GM21423 (cell line): ENCODE measurements around the gene ASIC2.

Experiments used
- ATAC-seq: cut with Tn5 transposase; IDR thresholded peaks from one replicate; pipeline ENCODE4 v1.9.1; 2021; ENCODE audit warnings: mild to moderate bottlenecking, moderate library complexity; ENCODE audit not compliant: unreplicated experiment

The ASIC2 gene

GRCh38 chr17:33205552-33205951, 87.5 kb downstream of the ASIC2 start:
- ATAC-seq, result no peak

- ATAC-seq, result no peak
Observed at GRCh38 chr17:33204701-33205100, 88.4 kb downstream of the ASIC2 start.

GRCh38 chr17:33204156-33204555, 88.9 kb downstream of the ASIC2 start:
- ATAC-seq, result no peak

- ATAC-seq, result no peak
Observed at GRCh38 chr17:33202796-33203495, 90.1 kb downstream of the ASIC2 start.

- no peak for ATAC-seq
Observed at GRCh38 chr17:33202021-33202420, 91.1 kb downstream of the ASIC2 start.

GRCh38 chr17:33201283-33201682, 91.8 kb downstream of the ASIC2 start:
- ATAC-seq, result no peak

- ATAC-seq, result no peak
Observed at GRCh38 chr17:33200587-33200986, 92.5 kb downstream of the ASIC2 start.

- no peak for ATAC-seq
Observed at GRCh38 chr17:33199571-33200510, 93.3 kb downstream of the ASIC2 start.

- ATAC-seq, result no peak
Observed at GRCh38 chr17:33198954-33199353, 94.1 kb downstream of the ASIC2 start.

- no peak for ATAC-seq
Observed at GRCh38 chr17:33197342-33197741, 95.8 kb downstream of the ASIC2 start.

GRCh38 chr17:33196883-33197282, 96.2 kb downstream of the ASIC2 start:
- no peak for ATAC-seq

- ATAC-seq, result no peak
Observed at GRCh38 chr17:33192951-33193911, 99.9 kb downstream of the ASIC2 start.

GRCh38 chr17:33183487-33184026, 109.5 kb downstream of the ASIC2 start:
- ATAC-seq, result no peak

GRCh38 chr17:33179151-33179550, 113.9 kb downstream of the ASIC2 start:
- no peak for ATAC-seq

- ATAC-seq, result no peak
Observed at GRCh38 chr17:33178681-33179080, 114.4 kb downstream of the ASIC2 start.

- ATAC-seq, result no peak
Observed at GRCh38 chr17:33175562-33175961, 117.5 kb downstream of the ASIC2 start.

GRCh38 chr17:33171931-33172330, 121.2 kb downstream of the ASIC2 start:
- ATAC-seq, result no peak

GRCh38 chr17:33169580-33170285, 123.4 kb downstream of the ASIC2 start:
- ATAC-seq, result no peak

- ATAC-seq, result no peak
Observed at GRCh38 chr17:33167736-33168135, 125.4 kb downstream of the ASIC2 start.

GRCh38 chr17:33166472-33166871, 126.6 kb downstream of the ASIC2 start:
- no peak for ATAC-seq
